ENCODE results near the gene NBPF1. TPM values are rescaled to one million over a fixed set of nuclear protein-coding genes. Genes with fewer than 3 reads are reported as not detected.
"Not testable (repeated sequence)": the region's sequence is repeated elsewhere in the genome, so short reads cannot be mapped to it uniquely, and the experiment has no call there.

NBPF1 gene
- total RNA-seq, 1 donor from 2014 or later, result 41.8 TPM

GRCh38 chr1:16605213-16605525 lies 8.2 kb downstream of the NBPF1 start:
- no peak for DNase-seq (ENCODE audit: low spot score)
- no peak overlapping the region for H3K27ac Mint-ChIP-seq (ENCODE audit: unreplicated experiment)
- no peak overlapping the region for H3K4me3 Mint-ChIP-seq (ENCODE audit: unreplicated experiment)
- H3K4me1 Mint-ChIP-seq (ENCODE audit: unreplicated experiment), result no peaks in the 10 kb centered on the region
- H3K36me3 Mint-ChIP-seq (ENCODE audit: low read depth, unreplicated experiment), result no peaks in the 10 kb centered on the region
- H3K27me3 Mint-ChIP-seq (ENCODE audit: unreplicated experiment), result no peaks in the 10 kb centered on the region
- no peaks in the 10 kb centered on the region for H3K9me3 Mint-ChIP-seq (ENCODE audit: unreplicated experiment)
- TF ChIP-seq CTCF (IDR thresholded peaks at IDR 0.05; ENCODE audit: unreplicated experiment), result no peak

DNA sequence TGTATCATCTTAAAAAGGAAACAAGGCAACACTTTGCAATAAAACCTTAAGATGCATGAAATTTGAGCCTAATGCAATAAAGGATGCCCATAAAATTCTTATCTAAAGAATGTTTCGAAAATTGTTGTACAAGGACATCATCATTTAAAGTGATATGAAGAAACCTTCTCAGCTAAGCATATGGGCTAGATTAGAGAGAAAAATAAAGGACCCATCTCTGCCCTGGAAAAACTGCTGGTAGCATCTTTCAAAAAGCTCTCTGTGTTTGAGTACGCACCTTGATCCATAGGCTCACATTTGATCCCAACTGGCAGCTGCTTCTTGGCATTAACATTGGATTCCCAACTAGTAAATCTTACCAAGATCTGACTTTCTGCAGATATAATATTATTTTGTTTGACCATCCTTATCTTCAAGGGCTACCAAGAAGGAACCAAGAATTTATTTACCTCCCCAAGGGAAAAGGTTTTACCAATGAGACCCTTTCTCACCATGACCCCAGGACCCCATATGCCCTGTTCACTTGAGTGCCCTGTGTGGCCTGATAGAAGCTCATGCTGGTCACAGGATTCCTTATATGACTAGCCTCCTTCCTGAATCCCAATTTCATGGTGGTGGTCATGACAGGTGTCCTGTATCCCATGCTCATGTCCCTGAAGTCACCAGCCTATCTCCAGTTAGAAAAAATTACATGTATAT lies 8.7 kb downstream of the NBPF1 start:
- not testable (repeated sequence) for DNase-seq (ENCODE audit: low spot score); H3K4me1 Mint-ChIP-seq (ENCODE audit: unreplicated experiment)

DNA sequence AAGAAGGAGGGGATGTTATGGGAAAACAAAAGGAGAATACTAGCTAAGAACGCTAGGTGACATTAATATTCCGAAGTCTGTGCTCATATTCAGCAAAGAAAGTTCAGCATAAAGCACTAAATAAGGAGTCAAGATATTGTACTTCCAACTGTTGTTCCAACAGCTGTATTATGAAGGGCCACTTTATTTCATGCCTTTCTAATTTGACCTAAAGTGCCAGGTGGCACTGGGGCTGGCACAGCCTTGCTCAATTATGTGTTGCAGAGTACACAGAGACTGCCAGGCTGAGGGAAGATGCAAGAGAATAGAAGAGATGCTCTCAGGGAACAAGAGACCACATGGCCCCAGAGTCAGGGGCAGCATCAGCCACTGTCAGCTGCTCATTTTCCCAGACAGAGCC lies 9.7 kb downstream of the NBPF1 start:
- not testable (repeated sequence) for H3K4me1 Mint-ChIP-seq (ENCODE audit: unreplicated experiment); DNase-seq (ENCODE audit: low spot score); H3K27me3 Mint-ChIP-seq (ENCODE audit: unreplicated experiment); H3K4me3 Mint-ChIP-seq (ENCODE audit: unreplicated experiment); H3K27ac Mint-ChIP-seq (ENCODE audit: unreplicated experiment); H3K36me3 Mint-ChIP-seq (ENCODE audit: low read depth, unreplicated experiment); H3K9me3 Mint-ChIP-seq (ENCODE audit: unreplicated experiment)

More for the DNA sequence above, 8.7 kb downstream of the NBPF1 start:
- H3K9me3 Mint-ChIP-seq (ENCODE audit: unreplicated experiment); H3K27me3 Mint-ChIP-seq (ENCODE audit: unreplicated experiment); H3K27ac Mint-ChIP-seq (ENCODE audit: unreplicated experiment); H3K36me3 Mint-ChIP-seq (ENCODE audit: low read depth, unreplicated experiment); H3K4me3 Mint-ChIP-seq (ENCODE audit: unreplicated experiment): not testable (repeated sequence)

- DNase-seq (ENCODE audit: low spot score); H3K9me3 Mint-ChIP-seq (ENCODE audit: unreplicated experiment); H3K4me1 Mint-ChIP-seq (ENCODE audit: unreplicated experiment); H3K27me3 Mint-ChIP-seq (ENCODE audit: unreplicated experiment); H3K27ac Mint-ChIP-seq (ENCODE audit: unreplicated experiment); H3K36me3 Mint-ChIP-seq (ENCODE audit: low read depth, unreplicated experiment); H3K4me3 Mint-ChIP-seq (ENCODE audit: unreplicated experiment): not testable (repeated sequence)
Measured at GRCh38 chr1:16602336-16603011, 10.9 kb downstream of the NBPF1 start.

DNA sequence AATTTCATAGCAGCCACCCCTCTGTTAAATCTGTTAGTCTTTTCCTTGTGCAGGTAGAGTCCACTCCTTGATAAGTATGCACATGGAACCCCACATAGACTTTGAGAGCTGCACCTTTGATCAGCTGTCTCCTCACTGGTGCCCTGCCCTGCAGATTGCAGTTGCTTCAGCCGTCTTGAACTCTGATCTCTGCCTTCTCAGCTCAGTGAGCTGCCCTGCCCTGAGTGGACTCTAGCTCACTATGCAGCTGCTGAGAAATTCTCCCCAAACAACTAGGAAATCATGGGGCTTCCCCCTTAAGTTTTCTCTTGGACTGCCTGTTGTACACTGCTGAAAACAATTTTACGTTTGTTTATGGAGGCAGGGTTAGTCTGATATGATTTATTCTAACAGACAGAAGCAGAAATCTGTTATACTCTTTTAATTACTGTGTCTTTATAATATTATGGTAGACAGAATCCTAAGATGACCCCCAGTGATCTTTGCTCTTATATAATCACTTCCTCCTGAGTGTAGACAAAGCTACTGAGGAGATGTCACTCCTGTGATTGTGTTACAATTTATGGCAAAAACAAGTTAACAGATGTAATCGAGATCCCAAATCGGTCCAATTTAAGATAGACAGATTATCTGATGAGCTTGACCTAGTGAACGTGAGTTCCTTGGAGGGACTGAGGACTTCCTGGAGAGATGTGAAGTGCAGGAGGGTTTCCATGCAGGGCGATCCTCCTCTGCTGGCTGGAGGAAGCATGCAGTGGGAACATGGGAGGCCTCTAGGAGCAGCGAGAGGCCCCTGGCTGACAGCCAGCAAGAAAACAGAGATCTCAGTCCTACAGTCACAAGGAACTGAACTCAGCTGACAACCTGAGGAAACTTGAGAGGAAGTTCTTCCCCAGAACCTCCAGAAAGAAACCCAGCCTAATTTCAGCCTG lies 12.2 kb downstream of the NBPF1 start:
- not testable (repeated sequence) for H3K4me3 Mint-ChIP-seq (ENCODE audit: unreplicated experiment); H3K4me1 Mint-ChIP-seq (ENCODE audit: unreplicated experiment); H3K27ac Mint-ChIP-seq (ENCODE audit: unreplicated experiment); H3K36me3 Mint-ChIP-seq (ENCODE audit: low read depth, unreplicated experiment); H3K9me3 Mint-ChIP-seq (ENCODE audit: unreplicated experiment); H3K27me3 Mint-ChIP-seq (ENCODE audit: unreplicated experiment); DNase-seq (ENCODE audit: low spot score)

DNA sequence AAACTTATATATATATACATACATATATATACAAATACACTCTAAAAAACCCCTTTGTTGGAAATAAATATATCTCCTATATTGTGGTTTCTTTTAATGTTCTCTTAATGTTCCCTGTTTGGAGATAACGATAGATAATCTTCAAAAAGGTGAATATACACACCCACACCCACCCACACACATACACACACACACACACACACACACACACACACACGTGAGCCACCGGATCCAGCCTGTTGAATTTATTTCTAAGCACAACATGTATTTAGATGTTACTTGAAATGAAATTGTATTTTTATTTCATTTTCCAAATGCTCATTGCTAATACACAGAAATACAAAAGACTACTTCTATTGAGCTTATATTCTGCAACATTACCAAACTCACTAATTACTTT lies 14.0 kb downstream of the NBPF1 start:
- not testable (repeated sequence) for H3K27ac Mint-ChIP-seq (ENCODE audit: unreplicated experiment); H3K4me1 Mint-ChIP-seq (ENCODE audit: unreplicated experiment); H3K4me3 Mint-ChIP-seq (ENCODE audit: unreplicated experiment); H3K36me3 Mint-ChIP-seq (ENCODE audit: low read depth, unreplicated experiment); H3K9me3 Mint-ChIP-seq (ENCODE audit: unreplicated experiment); H3K27me3 Mint-ChIP-seq (ENCODE audit: unreplicated experiment); DNase-seq (ENCODE audit: low spot score)

DNA sequence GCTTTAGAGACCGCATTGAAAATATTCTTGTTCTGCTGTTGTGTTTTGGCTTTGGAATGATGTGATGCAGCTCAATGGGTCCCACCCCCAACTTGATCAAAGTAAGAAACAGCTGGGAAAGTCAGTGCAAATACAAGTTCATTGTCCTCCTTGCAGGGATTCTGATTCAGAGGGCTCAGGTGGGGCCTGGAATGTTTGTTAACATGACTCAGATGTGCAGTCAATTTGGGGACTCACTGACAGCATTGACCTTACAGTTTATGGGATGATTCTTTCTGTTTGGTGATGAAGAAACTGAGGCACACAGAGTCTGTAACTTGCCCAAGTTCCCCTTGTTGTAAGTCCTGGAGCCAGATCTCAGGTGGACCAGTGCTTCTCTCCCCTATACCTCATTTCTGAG lies 18.1 kb downstream of the NBPF1 start:
- not testable (repeated sequence) for H3K36me3 Mint-ChIP-seq (ENCODE audit: low read depth, unreplicated experiment); H3K4me1 Mint-ChIP-seq (ENCODE audit: unreplicated experiment); H3K27me3 Mint-ChIP-seq (ENCODE audit: unreplicated experiment); H3K4me3 Mint-ChIP-seq (ENCODE audit: unreplicated experiment); DNase-seq (ENCODE audit: low spot score); H3K27ac Mint-ChIP-seq (ENCODE audit: unreplicated experiment); H3K9me3 Mint-ChIP-seq (ENCODE audit: unreplicated experiment)
